ENCODE measurements around the gene MUSTN1. TPM values are rescaled to one million over a fixed set of nuclear protein-coding genes. Genes with fewer than 3 reads are reported as not detected.

MUSTN1 gene
- total and polyA plus RNA-seq, 2 experiments from 2014 or later = 0.27 to 1.8 TPM

GRCh38 chr3:52880474-52880873 lies 45.7 kb upstream of the MUSTN1 start:
- TF ChIP-seq EZH2 (IDR thresholded peaks at IDR 0.05; ENCODE audit: borderline replicate concordance) (no peak), CTCF (IDR thresholded peaks at IDR 0.05; ENCODE audit: poor library complexity) (no peak), EZH2phosphoT487 (IDR thresholded peaks at IDR 0.05; ENCODE audit: low read depth, severe bottlenecking, unreplicated experiment) (no peak)
- H3K79me2 ChIP-seq = peaks cover 11% of the 10 kb centered on the region
- peaks cover 4% of the 10 kb centered on the region for H3K36me3 ChIP-seq (replicated peaks; ENCODE audit: insufficient read depth, low read depth)
- H3K9me3 ChIP-seq (ENCODE audit: low read depth) = no peaks in the 10 kb centered on the region
- no peak overlapping the region for H3K4me3 ChIP-seq
- DNase-seq (ENCODE audit: low spot score) = no peak
- H3K27me3 ChIP-seq = no peaks in the 10 kb centered on the region
- no peak overlapping the region for H2AFZ ChIP-seq
- H3K4me1 ChIP-seq (ENCODE audit: insufficient read depth) = no peaks in the 10 kb centered on the region
- H3K4me2 ChIP-seq = no peak overlapping the region
- no peak overlapping the region for H3K27ac ChIP-seq
- no peaks in the 10 kb centered on the region for H4K20me1 ChIP-seq (ENCODE audit: insufficient read depth, poor library complexity, severe bottlenecking)
- no peaks in the 10 kb centered on the region for H3K9me2 ChIP-seq (replicated peaks; ENCODE audit: insufficient read depth)
- 89% methylated on average over 3 of the region's 3 CpGs for WGBS (ENCODE audit: low lambda C conversion rate, missing lambda C conversion rate)

GRCh38 chr3:52880047-52880446 lies 45.2 kb upstream of the MUSTN1 start:
- Histone ChIP-seq H3K9me3 (ENCODE audit: low read depth) (no peaks in the 10 kb centered on the region), H3K4me1 (ENCODE audit: insufficient read depth) (no peaks in the 10 kb centered on the region), H3K27ac (no peak overlapping the region), H2AFZ (no peak overlapping the region), H3K36me3 (replicated peaks; ENCODE audit: insufficient read depth, low read depth) (peaks cover 1% of the 10 kb centered on the region), H3K9me2 (replicated peaks; ENCODE audit: insufficient read depth) (no peaks in the 10 kb centered on the region), H3K27me3 (no peaks in the 10 kb centered on the region), H3K4me2 (no peak overlapping the region), H3K4me3 (no peak overlapping the region), H4K20me1 (ENCODE audit: insufficient read depth, poor library complexity, severe bottlenecking) (no peaks in the 10 kb centered on the region), H3K79me2 (peaks cover 13% of the 10 kb centered on the region)
- TF ChIP-seq EZH2phosphoT487 (IDR thresholded peaks at IDR 0.05; ENCODE audit: low read depth, severe bottlenecking, unreplicated experiment) (no peak), CTCF (IDR thresholded peaks at IDR 0.05; ENCODE audit: poor library complexity) (no peak), EZH2 (IDR thresholded peaks at IDR 0.05; ENCODE audit: borderline replicate concordance) (no peak)
- DNase-seq (ENCODE audit: low spot score) = no peak
- 94% methylated on average over 5 of the region's 5 CpGs for WGBS (ENCODE audit: low lambda C conversion rate, missing lambda C conversion rate)

- Histone ChIP-seq H3K4me2 (no peak overlapping the region), H4K20me1 (ENCODE audit: insufficient read depth, poor library complexity, severe bottlenecking) (no peaks in the 10 kb centered on the region), H3K27me3 (no peaks in the 10 kb centered on the region), H3K36me3 (replicated peaks; ENCODE audit: insufficient read depth, low read depth) (no peaks in the 10 kb centered on the region), H2AFZ (no peak overlapping the region), H3K9me2 (replicated peaks; ENCODE audit: insufficient read depth) (no peaks in the 10 kb centered on the region), H3K4me1 (ENCODE audit: insufficient read depth) (no peaks in the 10 kb centered on the region), H3K9me3 (ENCODE audit: low read depth) (no peaks in the 10 kb centered on the region), H3K79me2 (peaks cover 17% of the 10 kb centered on the region), H3K27ac (no peak overlapping the region), H3K4me3 (no peak overlapping the region)
- TF ChIP-seq CTCF (IDR thresholded peaks at IDR 0.05; ENCODE audit: poor library complexity) = no peak
- TF ChIP-seq EZH2 (IDR thresholded peaks at IDR 0.05; ENCODE audit: borderline replicate concordance) = no peak
- TF ChIP-seq EZH2phosphoT487 (IDR thresholded peaks at IDR 0.05; ENCODE audit: low read depth, severe bottlenecking, unreplicated experiment) = no peak
- DNase-seq (ENCODE audit: low spot score) = no peak
- WGBS (ENCODE audit: low lambda C conversion rate, missing lambda C conversion rate) = 95% methylated on average over 4 of the region's 4 CpGs
These were observed 44.8 kb upstream of the MUSTN1 start for GRCh38 chr3:52879581-52879980.

GRCh38 chr3:52879090-52879489 lies 44.3 kb upstream of the MUSTN1 start:
- Histone ChIP-seq H3K9me2 (replicated peaks; ENCODE audit: insufficient read depth) (no peaks in the 10 kb centered on the region), H3K79me2 (peaks cover 22% of the 10 kb centered on the region), H3K27me3 (no peaks in the 10 kb centered on the region), H2AFZ (no peak overlapping the region), H3K36me3 (replicated peaks; ENCODE audit: insufficient read depth, low read depth) (no peaks in the 10 kb centered on the region), H3K27ac (no peak overlapping the region), H3K4me2 (no peak overlapping the region), H3K4me3 (no peak overlapping the region), H3K4me1 (ENCODE audit: insufficient read depth) (no peaks in the 10 kb centered on the region), H4K20me1 (ENCODE audit: insufficient read depth, poor library complexity, severe bottlenecking) (no peaks in the 10 kb centered on the region), H3K9me3 (ENCODE audit: low read depth) (no peaks in the 10 kb centered on the region)
- WGBS (ENCODE audit: low lambda C conversion rate, missing lambda C conversion rate) = 92% methylated on average over 4 of the region's 4 CpGs
- TF ChIP-seq EZH2 (IDR thresholded peaks at IDR 0.05; ENCODE audit: borderline replicate concordance) (no peak), EZH2phosphoT487 (IDR thresholded peaks at IDR 0.05; ENCODE audit: low read depth, severe bottlenecking, unreplicated experiment) (no peak), CTCF (IDR thresholded peaks at IDR 0.05; ENCODE audit: poor library complexity) (no peak)
- no peak for DNase-seq (ENCODE audit: low spot score)

All from hepatocyte (in vitro differentiated cells).